H1 (cell line): ENCODE data around the gene RBM18. TPM values are rescaled to one million over a fixed set of nuclear protein-coding genes. Genes with fewer than 3 reads are reported as not detected.

Experiments used
- CTCF ChIA-PET: fragments of 300-600 bp; sonication (Branson Sonifier 250); formaldehyde crosslinking; loops from one replicate; lab custom pipeline; 2021; ENCODE audit not compliant: partially characterized antibody; lab: Charles Lee
- POLR2A ChIA-PET: fragments of 300-600 bp; sonication (Branson Sonifier 250); formaldehyde crosslinking; loops from one replicate; lab custom pipeline; 2021; ENCODE audit warnings: inconsistent platforms; ENCODE audit not compliant: partially characterized antibody; lab: Charles Lee
- DNase-seq, 2 experiments: peaks; one replicate each; pipeline versions ENCODE4 v3.0.0 to v3.0.0-alpha.2; 2010 to 2022; ENCODE audit warnings: low spot score in 2 of 2, low read depth in 1 of 2, mixed read lengths in 1 of 2
- FAIRE-seq: peaks from 2 replicates; lab custom pipeline; 2011; peaks lifted over from hg19 to GRCh38; lab: Jason Lieb, UNC
- H2AFZ ChIP-seq: 2 replicates; pipeline ENCODE4 v1.8.1; 2012; ENCODE audit warnings: low read length, inconsistent platforms
- H2AK5ac ChIP-seq: 2 replicates; pipeline ENCODE4 v1.6.1; 2013; ENCODE audit warnings: low read depth, low read length
- H2BK120ac ChIP-seq: replicated peaks from 2 replicates; pipeline ENCODE3; 2013; ENCODE audit warnings: low read depth, low read length, inconsistent platforms
- H2BK12ac ChIP-seq: 2 replicates; pipeline ENCODE4 v1.6.1; 2013; ENCODE audit warnings: low read depth, low read length
- H2BK15ac ChIP-seq: 2 replicates; pipeline ENCODE4 v1.6.1; 2013; ENCODE audit warnings: low read length
- H2BK20ac ChIP-seq: 2 replicates; pipeline ENCODE4 v1.6.1; 2013; ENCODE audit warnings: low read length
- H2BK5ac ChIP-seq: 2 replicates; pipeline ENCODE4 v1.6.1; 2013; ENCODE audit warnings: low read depth, low read length
- H3K14ac ChIP-seq: 2 replicates; pipeline ENCODE4 v1.6.1; 2013; ENCODE audit warnings: inconsistent platforms; ENCODE audit not compliant: insufficient read length
- H3K18ac ChIP-seq: 2 replicates; pipeline ENCODE4 v1.6.1; 2013; ENCODE audit warnings: low read length; ENCODE audit errors: extremely low read depth
- H3K23ac ChIP-seq: 2 replicates; pipeline ENCODE4 v1.6.1; 2013; ENCODE audit warnings: inconsistent platforms; ENCODE audit not compliant: insufficient read length
- H3K23me2 ChIP-seq: 2 replicates; pipeline ENCODE4 v1.6.1; 2013; ENCODE audit warnings: low read depth, low read length
- H3K27ac ChIP-seq: 2 replicates; pipeline ENCODE4 v1.6.1; 2011; ENCODE audit warnings: low read depth, low read length, inconsistent platforms
- H3K27me3 ChIP-seq, 4 experiments: replicated peaks in 1 of 4; 1 replicate in 1 of 4; 2 replicates in 3 of 4; pipeline versions ENCODE4 v1.6.1 to v1.8.1; 2011 to 2013; ENCODE audit warnings: low read length in 3 of 4, mild to moderate bottlenecking in 3 of 4, inconsistent platforms in 2 of 4, mixed read lengths in 2 of 4, moderate library complexity in 1 of 4; ENCODE audit not compliant: control insufficient read depth in 3 of 4, insufficient read depth in 3 of 4; ENCODE audit errors: extremely low read depth in 1 of 4
- H3K36me3 ChIP-seq, 4 experiments: 2 replicates each; pipeline versions ENCODE4 v1.6.1 to v1.8.1; 2011 to 2013; ENCODE audit warnings: mild to moderate bottlenecking in 4 of 4, low read length in 3 of 4, moderate library complexity in 2 of 4, control low read depth in 1 of 4, inconsistent platforms in 1 of 4; ENCODE audit not compliant: insufficient read depth in 4 of 4, control insufficient read depth in 2 of 4
- H3K4ac ChIP-seq: replicated peaks from 2 replicates; pipeline ENCODE3; 2013; ENCODE audit warnings: low read length, low read depth, mixed read lengths, inconsistent platforms; ENCODE audit not compliant: insufficient read length
- H3K4me1 ChIP-seq, 4 experiments: replicated peaks in 1 of 4; 1 replicate in 1 of 4; 2 replicates in 3 of 4; pipeline versions ENCODE4 v1.6.1 to v1.8.1; 2011 to 2013; ENCODE audit warnings: low read length in 3 of 4, inconsistent platforms in 2 of 4, mixed read lengths in 1 of 4; ENCODE audit not compliant: insufficient read depth in 4 of 4, control insufficient read depth in 3 of 4
- H3K4me2 ChIP-seq, 2 experiments: 2 replicates each; pipeline versions ENCODE4 v1.6.1 to v1.8.1; 2011 to 2013; ENCODE audit warnings: low read depth in 2 of 2, low read length in 2 of 2, control low read depth in 1 of 2, inconsistent platforms in 1 of 2, mild to moderate bottlenecking in 1 of 2; ENCODE audit not compliant: insufficient read depth in 1 of 2
- H3K4me3 ChIP-seq, 4 experiments: fragments of 200-600, 300-600 bp in 1 of 4; sonication (generic), shearing (Covaris generic), sonication (Bioruptor Twin) in 1 of 4; 2 replicates each; pipeline versions ENCODE4 v1.5.1 to v1.8.1; 2011 to 2016; ENCODE audit warnings: low read length in 4 of 4, low read depth in 3 of 4, control low read depth in 2 of 4, inconsistent platforms in 2 of 4, mild to moderate bottlenecking in 2 of 4, mixed read lengths in 1 of 4, moderate library complexity in 1 of 4; ENCODE audit not compliant: insufficient read depth in 2 of 4; ENCODE audit errors: extremely low read depth in 1 of 4
- H3K56ac ChIP-seq: replicated peaks from 2 replicates; pipeline ENCODE3; 2013; ENCODE audit warnings: low read depth, mild to moderate bottlenecking, mixed read lengths, low read length, inconsistent platforms; ENCODE audit not compliant: insufficient read length
- H3K79me1 ChIP-seq: 2 replicates; pipeline ENCODE4 v1.6.1; 2013; ENCODE audit warnings: low read depth, low read length, control low read depth
- H3K79me2 ChIP-seq, 2 experiments: 2 replicates each; pipeline versions ENCODE4 v1.6.1 to v1.8.1; 2012 to 2013; ENCODE audit warnings: low read length in 2 of 2, mild to moderate bottlenecking in 2 of 2, inconsistent platforms in 1 of 2; ENCODE audit not compliant: insufficient read depth in 2 of 2, control insufficient read depth in 1 of 2
- H3K9ac ChIP-seq, 4 experiments: replicated peaks in 1 of 4; 1 replicate in 1 of 4; 2 replicates in 3 of 4; pipeline versions ENCODE4 v1.6.1 to v1.8.1; 2011 to 2013; ENCODE audit warnings: low read depth in 3 of 4, low read length in 3 of 4, control low read depth in 2 of 4, mild to moderate bottlenecking in 2 of 4, moderate library complexity in 2 of 4, inconsistent platforms in 1 of 4; ENCODE audit errors: extremely low read depth in 1 of 4
- H3K9me3 ChIP-seq, 2 experiments: 2 replicates each; pipeline versions ENCODE4 v1.6.1 to v1.8.1; 2012 to 2013; ENCODE audit warnings: mild to moderate bottlenecking in 2 of 2, moderate library complexity in 2 of 2, control low read depth in 1 of 2, inconsistent platforms in 1 of 2, low read depth in 1 of 2, low read length in 1 of 2, mixed read lengths in 1 of 2; ENCODE audit not compliant: insufficient read depth in 2 of 2
- H4K20me1 ChIP-seq, 2 experiments: replicated peaks in 1 of 2; 2 replicates each; pipeline versions ENCODE3 to v1.8.1; 2011 to 2013; ENCODE audit warnings: inconsistent platforms in 2 of 2, low read length in 2 of 2, mild to moderate bottlenecking in 1 of 2; ENCODE audit not compliant: insufficient read depth in 2 of 2, control insufficient read depth in 1 of 2
- H4K5ac ChIP-seq: 2 replicates; pipeline ENCODE4 v1.6.1; 2013; ENCODE audit warnings: low read length, low read depth, mixed read lengths, inconsistent platforms; ENCODE audit not compliant: insufficient read length
- H4K8ac ChIP-seq: 2 replicates; pipeline ENCODE4 v1.8.0; 2013; ENCODE audit warnings: mild to moderate bottlenecking, moderate library complexity, low read length, inconsistent platforms; ENCODE audit not compliant: insufficient read depth; ENCODE audit errors: extremely low read depth
- H4K91ac ChIP-seq: replicated peaks from 2 replicates; pipeline ENCODE3; 2013; ENCODE audit warnings: low read length, mixed read lengths, inconsistent platforms; ENCODE audit not compliant: insufficient read length
- ATF3 ChIP-seq: IDR thresholded peaks from 2 replicates; pipeline ENCODE4 v1.6.1; 2011; ENCODE audit warnings: low read depth, mild to moderate bottlenecking, low read length; ENCODE audit not compliant: insufficient read depth
- CBX8 ChIP-seq: fragments of 300-800, 300-1000 bp; sonication (generic); IDR thresholded peaks from 2 replicates; pipeline ENCODE4 v1.7.1; 2016; ENCODE audit warnings: low read depth, low read length, borderline replicate concordance
- CHD2 ChIP-seq: IDR thresholded peaks from 2 replicates; pipeline ENCODE4 v1.6.1; 2012; ENCODE audit warnings: low read length, improper control_type of control experiment
- CREB1 ChIP-seq: IDR thresholded peaks from 2 replicates; pipeline ENCODE4 v1.6.1; 2012; ENCODE audit warnings: inconsistent platforms
- E2F6 ChIP-seq: IDR thresholded peaks from 2 replicates; pipeline ENCODE4 v1.6.1; 2012; ENCODE audit warnings: inconsistent platforms
- JUND ChIP-seq: IDR thresholded peaks from 2 replicates; pipeline ENCODE4 v1.6.1; 2011; ENCODE audit warnings: mild to moderate bottlenecking, improper control_type of control experiment, low read length
- KDM1A ChIP-seq: fragments of 200-600, 300-600 bp; sonication (generic); IDR thresholded peaks from 2 replicates; pipeline ENCODE4 v1.7.1; 2016; ENCODE audit warnings: mild to moderate bottlenecking, low read length, borderline replicate concordance
- MAX ChIP-seq: IDR thresholded peaks from 2 replicates; pipeline ENCODE4 v1.6.1; 2012; ENCODE audit warnings: inconsistent platforms
- POU5F1 ChIP-seq: IDR thresholded peaks from 2 replicates; pipeline ENCODE4 v1.6.1; 2011; ENCODE audit warnings: low read depth, mild to moderate bottlenecking, low read length, moderate library complexity
- RNF2 ChIP-seq: fragments of 200-900, 300-1000 bp; sonication (generic); IDR thresholded peaks from 2 replicates; pipeline ENCODE4 v1.7.1; 2016; ENCODE audit warnings: borderline replicate concordance, low read depth, mild to moderate bottlenecking, antibody characterized with exemption, low read length; ENCODE audit not compliant: poor library complexity, severe bottlenecking; ENCODE audit errors: missing control alignments
- RXRA ChIP-seq: IDR thresholded peaks from 2 replicates; pipeline ENCODE4 v1.6.1; 2011; ENCODE audit warnings: low read depth, mild to moderate bottlenecking, low read length, moderate library complexity; ENCODE audit not compliant: insufficient read depth
- SP2 ChIP-seq: IDR thresholded peaks from 2 replicates; pipeline ENCODE4 v1.6.1; 2012; ENCODE audit warnings: mild to moderate bottlenecking, low read length, inconsistent platforms
- TAF1 ChIP-seq: IDR thresholded peaks from 2 replicates; pipeline ENCODE4 v1.6.1; 2011; ENCODE audit warnings: mild to moderate bottlenecking, low read depth, low read length
- WGBS, 2 experiments: shearing (Covaris generic) in 1 of 2; methylation state at CpG; one replicate each; pipeline versions ENCODE4 v1.1.6 to v1.1.7; 2013 to 2015; ENCODE audit warnings: low lambda C conversion rate in 2 of 2, mixed read lengths in 2 of 2, inconsistent platforms in 1 of 2, low coverage in 1 of 2, missing lambda C conversion rate in 1 of 2; ENCODE audit not compliant: insufficient replicate concordance in 2 of 2, insufficient coverage in 1 of 2, insufficient read length in 1 of 2; ENCODE audit errors: extremely low coverage in 1 of 2, missing lambda C conversion rate in 1 of 2; 5-methylcytosine and 5-hydroxymethylcytosine counted together
- polyA plus RNA-seq, 7 experiments: library from polyadenylated mRNA; depleted of rRNA in 3 of 7; stranded (reverse) in 5 of 7; unstranded in 2 of 7; fragments of >200 nt in 5 of 7; fragments of 200-250 nt in 2 of 7; gene quantifications; 1 replicate in 5 of 7; 2 replicates in 1 of 7; 4 replicates in 1 of 7; pipeline versions ENCODE4 v1.2.1 to v1.2.3, GENCODE V29; 2011 to 2013; ENCODE audit warnings: missing spikeins in 2 of 7, mixed read lengths in 2 of 7
- total RNA-seq: library from RNA; stranded (reverse); fragmentation: NEBNext Ultra II Directional; extraction: Animal tissue kit (Norgen Biotek cat#: 25700); gene quantifications from 2 replicates; pipeline ENCODE4 v1.2.1, GENCODE V29; 2021

Gene RBM18
- total and polyA plus RNA-seq, 2 of the 8 experiments (the other 6 are each of a cell fraction or from before 2014, with no cell fraction given), result 5.9 to 14.3 TPM

- Histone ChIP-seq H3K4me3 (no peak overlapping the region), H2BK5ac (no peak overlapping the region), H3K56ac (no peak overlapping the region), H2BK12ac (no peak overlapping the region), H3K79me1 (peaks cover 2% of the 10 kb centered on the region), H3K9me3 (no peaks in the 10 kb centered on the region), H4K5ac (no peak overlapping the region), H3K23me2 (no peaks in the 10 kb centered on the region), H3K23ac (no peak overlapping the region), H3K4me2 (no peak overlapping the region), H2BK20ac (no peak overlapping the region), H3K18ac (no peak overlapping the region), H2BK120ac (no peak overlapping the region), H2BK15ac (no peak overlapping the region), H4K91ac (no peak overlapping the region), H3K36me3 (peaks cover 2 to 16% (median 12%) of the 10 kb centered on the region in 4 experiments; a peak in 6 of 8 replicates), H3K9ac (no peak overlapping the region), H3K4ac (no peak overlapping the region), H2AFZ (no peak overlapping the region), H2AK5ac (no peak overlapping the region), H3K79me2 (peaks cover 0 to 3% of the 10 kb centered on the region in 2 experiments; a peak in 1 of 4 replicates), H4K20me1 (peaks cover 0 to 3% of the 10 kb centered on the region in 2 experiments), H3K4me1 (no peaks in the 10 kb centered on the region), H3K27me3 (no peaks in the 10 kb centered on the region), H4K8ac (no peak overlapping the region), H3K27ac (no peak overlapping the region), H3K14ac (no peak overlapping the region)
- ChIA-PET CTCF (interaction anchor here (1.1 kb wide), 1 partner anchor 43 kb away, joined by 3 read pairs; no protein-coding TSS in a partner anchor), POLR2A (no interaction called here)
- 97% methylated on average over 3 of the region's 3 CpGs; no CpG with 5 or more reads in 1 of the 2 experiments for WGBS, 2 experiments
- DNase-seq (no peak), FAIRE-seq (no peak)
- TF ChIP-seq CHD2, result no peak
- TF ChIP-seq CBX8, result no peak
- TF ChIP-seq RNF2, result no peak
- TF ChIP-seq SP2, result no peak
- no peak for TF ChIP-seq RXRA
- no peak for TF ChIP-seq MAX
- TF ChIP-seq POU5F1, result no peak
- no peak for TF ChIP-seq CREB1
- TF ChIP-seq E2F6, result no peak
- no peak for TF ChIP-seq TAF1
- TF ChIP-seq ATF3, result no peak
- no peak for TF ChIP-seq KDM1A
- TF ChIP-seq JUND, result no peak
Measured at GRCh38 chr9:122297512-122297911, 32.9 kb upstream of the RBM18 start.
